Vagina (tissue), 2 donors: Measurements from ENCODE around the gene MPC1. TPM values are rescaled to one million over a fixed set of nuclear protein-coding genes. Genes with fewer than 3 reads are reported as not detected.

Experiments
- DNase-seq, 2 donors: peaks; one replicate each; pipeline ENCODE4 v3.0.0-alpha.2; 2017; ENCODE audit errors: extremely low spot score in 2 of 2
- H3K27ac ChIP-seq: fragments of 200-600 bp; sonication (generic); one replicate; pipeline ENCODE4 v1.5.1; 2019
- H3K27me3 ChIP-seq: fragments of 200-600 bp; sonication (generic); one replicate; pipeline ENCODE4 v1.5.1; 2019
- H3K36me3 ChIP-seq, 2 donors: fragments of 200-600 bp; sonication (generic); one replicate each; pipeline ENCODE4 v1.5.1; 2017 to 2019
- H3K4me1 ChIP-seq: fragments of 200-600 bp; sonication (generic); one replicate; pipeline ENCODE4 v1.5.1; 2019
- H3K4me3 ChIP-seq, 2 donors: fragments of 200-600 bp; sonication (generic); 1 replicate in 1 of 2; 2 replicates in 1 of 2; pipeline ENCODE4 v1.5.1; 2016 to 2019
- H3K9me3 ChIP-seq: fragments of 200-600 bp; sonication (generic); one replicate; pipeline ENCODE4 v1.5.1; 2019
- CTCF ChIP-seq, 3 experiments: fragments of 450-650 bp in 2 of 3; fragments of 200-600 bp in 1 of 3; sonication (generic) in 1 of 3; IDR thresholded peaks; one replicate each; pipeline ENCODE4 v1.5.1; 2017 to 2019; ENCODE audit warnings: antibody characterized with exemption in 3 of 3, mild to moderate bottlenecking in 2 of 3, moderate library complexity in 2 of 3
- POLR2A ChIP-seq, 2 donors: fragments of 450-650 bp; IDR thresholded peaks; one replicate each; pipeline ENCODE4 v1.6.1; 2017; ENCODE audit warnings: antibody characterized with exemption in 2 of 2, mild to moderate bottlenecking in 2 of 2, moderate library complexity in 2 of 2
- POLR2AphosphoS5 ChIP-seq, 2 donors: sonication (generic); formaldehyde crosslinking; IDR thresholded peaks; one replicate each; pipeline ENCODE4 v1.9.0; 2017; ENCODE audit warnings: antibody characterized with exemption in 2 of 2, mild to moderate bottlenecking in 2 of 2, low read depth in 1 of 2; ENCODE audit not compliant: insufficient read depth in 1 of 2
- intact Hi-C: fragments of 100-400 bp; cut with DNase I; formaldehyde crosslinking; loops from one replicate; pipeline ENCODE4 v1.15.1; 2023
- total RNA-seq: library from RNA; depleted of rRNA; stranded (reverse); fragments of >200 nt; gene quantifications from one replicate; pipeline ENCODE4 v1.2.3, GENCODE V29; 2016

MPC1 gene
- total RNA-seq, 1 donor from 2014 or later: 44.0 TPM

DNA sequence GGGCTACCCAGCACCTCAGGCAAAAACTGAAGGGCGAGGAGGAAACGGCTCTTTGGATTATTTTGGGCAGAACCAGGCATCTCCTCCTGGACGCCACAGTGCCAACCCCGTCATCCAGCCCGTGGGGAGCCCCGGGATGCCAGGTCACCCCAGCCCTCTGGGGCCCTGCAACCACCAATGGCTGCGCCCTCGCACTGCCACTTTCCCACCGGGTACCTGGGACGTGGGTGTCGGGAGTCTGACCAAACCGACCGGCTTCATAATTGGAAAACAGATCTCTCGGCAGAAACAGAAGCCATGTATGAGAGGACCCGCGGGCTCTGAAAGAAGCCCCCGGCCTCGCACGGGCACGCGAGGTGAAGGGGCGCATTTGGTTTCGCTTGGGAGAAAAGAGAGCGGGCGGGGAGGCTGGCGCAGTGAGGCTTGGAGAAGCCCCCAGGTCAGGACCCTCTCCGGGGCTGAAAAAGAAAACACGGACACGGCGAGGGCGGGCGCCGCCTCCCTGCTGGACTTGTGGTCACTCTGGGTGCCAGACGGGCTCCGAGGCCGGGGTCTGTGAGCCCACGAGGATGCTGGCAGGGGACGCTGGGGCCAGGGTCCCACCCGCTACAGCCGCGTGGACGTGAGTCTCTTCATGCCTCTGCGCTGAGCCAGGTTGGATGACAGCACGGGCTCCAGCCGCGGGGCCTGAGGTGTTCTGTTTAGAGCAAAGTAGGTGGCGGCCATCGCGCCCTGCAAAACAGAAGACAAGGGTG lies 29.6 kb upstream of the MPC1 start:
- Histone ChIP-seq H3K27ac (no peak overlapping the region), H3K9me3 (no peaks in the 10 kb centered on the region), H3K27me3 (no peaks in the 10 kb centered on the region), H3K36me3 (peaks cover 0 to 19% of the 10 kb centered on the region in 2 donors), H3K4me3 (no peak overlapping the region), H3K4me1 (no peaks in the 10 kb centered on the region)
- DNase-seq: no peak
- no peak for TF ChIP-seq POLR2A (IDR thresholded peaks at IDR 0.05)
- TF ChIP-seq CTCF (IDR thresholded peaks at IDR 0.05): no peak
- intact Hi-C loops: no loop called here

DNA sequence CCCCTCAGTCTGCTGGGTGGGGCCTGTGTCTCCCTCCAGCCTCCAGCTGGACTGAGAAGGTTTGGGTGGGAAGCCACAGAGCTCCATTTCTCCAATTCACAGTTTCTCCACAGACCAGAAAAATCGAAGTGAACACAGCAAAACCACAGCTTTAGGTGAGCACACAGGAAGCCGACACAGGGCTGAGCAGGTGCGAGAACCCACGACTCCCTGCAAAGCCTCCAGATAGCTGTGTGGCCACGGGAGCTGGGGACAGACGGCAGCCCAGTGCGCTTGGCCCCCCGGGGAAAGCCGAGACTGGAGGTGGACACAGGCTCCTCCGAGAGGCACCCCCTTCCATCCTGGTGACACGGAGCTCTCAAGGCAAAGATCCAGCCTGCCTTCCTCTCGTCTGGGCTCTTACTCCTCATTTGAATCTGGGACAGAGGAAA lies 29.0 kb upstream of the MPC1 start:
- no peak for DNase-seq
- intact Hi-C loops: no loop called here
- H3K27me3 ChIP-seq: no peaks in the 10 kb centered on the region
- H3K9me3 ChIP-seq: no peaks in the 10 kb centered on the region
- H3K36me3 ChIP-seq: peaks cover 0 to 15% of the 10 kb centered on the region in 2 donors
- no peak for TF ChIP-seq POLR2A (IDR thresholded peaks at IDR 0.05)
- peak in 1 of 2 donors; percentile 20 for TF ChIP-seq POLR2AphosphoS5 (IDR thresholded peaks at IDR 0.05; ENCODE audit: insufficient read depth in 1 of 2, low read depth in 1 of 2)
- TF ChIP-seq CTCF (IDR thresholded peaks at IDR 0.05): no peak
- H3K27ac ChIP-seq: no peak overlapping the region
- H3K4me1 ChIP-seq: no peaks in the 10 kb centered on the region
- no peak overlapping the region for H3K4me3 ChIP-seq

DNA sequence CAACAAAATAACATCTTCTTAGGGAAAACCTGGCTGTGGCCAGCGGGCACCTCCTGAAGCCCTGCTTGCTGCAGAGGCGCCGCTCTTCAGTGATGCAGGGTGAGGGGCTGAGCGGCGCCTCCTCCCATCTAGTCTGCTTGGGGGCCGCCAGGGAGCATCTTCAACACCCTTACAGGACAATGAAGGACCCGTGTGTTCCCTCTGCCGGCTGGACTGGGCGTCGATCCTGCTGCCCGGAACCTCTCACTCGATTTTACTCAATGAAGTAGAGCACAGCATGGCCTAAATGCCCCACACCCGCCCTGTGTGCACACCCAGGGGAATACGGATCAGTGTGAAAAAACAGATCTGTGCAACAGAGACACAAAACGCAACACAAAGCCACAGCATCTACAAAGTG lies 28.5 kb upstream of the MPC1 start:
- Histone ChIP-seq H3K27me3 (no peaks in the 10 kb centered on the region), H3K4me3 (no peak overlapping the region), H3K27ac (no peak overlapping the region), H3K4me1 (no peaks in the 10 kb centered on the region), H3K36me3 (peaks cover 0 to 15% of the 10 kb centered on the region in 2 donors), H3K9me3 (no peaks in the 10 kb centered on the region)
- no peak for TF ChIP-seq CTCF (IDR thresholded peaks at IDR 0.05)
- no peak for TF ChIP-seq POLR2A (IDR thresholded peaks at IDR 0.05)
- no peak for TF ChIP-seq POLR2AphosphoS5 (IDR thresholded peaks at IDR 0.05; ENCODE audit: insufficient read depth in 1 of 2, low read depth in 1 of 2)
- intact Hi-C loops: no loop called here
- no peak for DNase-seq

- TF ChIP-seq CTCF (IDR thresholded peaks at IDR 0.05) (no peak), POLR2AphosphoS5 (IDR thresholded peaks at IDR 0.05; ENCODE audit: insufficient read depth in 1 of 2, low read depth in 1 of 2) (no peak), POLR2A (IDR thresholded peaks at IDR 0.05) (no peak)
- H3K27ac ChIP-seq: no peak overlapping the region
- intact Hi-C loops: no loop called here
- H3K9me3 ChIP-seq: no peaks in the 10 kb centered on the region
- no peak overlapping the region for H3K4me3 ChIP-seq
- no peaks in the 10 kb centered on the region for H3K4me1 ChIP-seq
- H3K36me3 ChIP-seq: peaks cover 0 to 15% of the 10 kb centered on the region in 2 donors
- H3K27me3 ChIP-seq: no peaks in the 10 kb centered on the region
- no peak for DNase-seq
Observed at GRCh38 chr6:166410426-166410935, 27.7 kb upstream of the MPC1 start.
